CD4-positive, alpha-beta T cell (primary cell): ENCODE measurements around the gene FAM229A. TPM values are rescaled to one million over a fixed set of nuclear protein-coding genes. Genes with fewer than 3 reads are reported as not detected.
A peak's percentile ranks its signal among the peaks of the same experiment; 100 is the strongest.

ENCODE experiments used
- ATAC-seq: fragments of 200-7000 bp; cut with Tn5 transposase; one replicate; pipeline ENCODE4 v1.10.0; 2022; ENCODE audit warnings: mild to moderate bottlenecking; ENCODE audit not compliant: poor library complexity
- CTCF ChIA-PET: fragments of 350-600 bp; sonication (Branson Sonifier 250); formaldehyde crosslinking; loops from one replicate; lab custom pipeline; 2021; ENCODE audit warnings: antibody characterized with exemption, inconsistent platforms; lab: Charles Lee
- POLR2A ChIA-PET: fragments of 350-600 bp; sonication (Branson Sonifier 250); formaldehyde crosslinking; loops from one replicate; lab custom pipeline; 2021; ENCODE audit warnings: antibody characterized with exemption, inconsistent platforms; lab: Charles Lee
- DNase-seq, 14 experiments: peaks; one replicate each; pipeline ENCODE4 v3.0.0-alpha.2; 2013 to 2020; ENCODE audit warnings: mixed read lengths in 2 of 14
- H3K27ac ChIP-seq, 2 donors: one replicate each; pipeline versions ENCODE4 v1.5.1 to v1.7.0; 2013; ENCODE audit warnings: low read length in 2 of 2, low read depth in 1 of 2, mild to moderate bottlenecking in 1 of 2
- H3K27me3 ChIP-seq, 2 experiments: 1 replicate in 1 of 2; 2 replicates in 1 of 2; pipeline versions ENCODE4 v1.6.1 to v1.7.0; 2013; ENCODE audit warnings: low read length in 2 of 2, control low read depth in 1 of 2, mild to moderate bottlenecking in 1 of 2, moderate library complexity in 1 of 2; ENCODE audit not compliant: insufficient read depth in 2 of 2, control insufficient read depth in 1 of 2
- H3K36me3 ChIP-seq: one replicate; pipeline ENCODE4 v1.6.1; 2013; ENCODE audit warnings: low read length, control low read depth; ENCODE audit not compliant: insufficient read depth
- H3K4me1 ChIP-seq: one replicate; pipeline ENCODE4 v1.6.1; 2013; ENCODE audit warnings: low read length, control low read depth; ENCODE audit not compliant: insufficient read depth
- H3K4me3 ChIP-seq: one replicate; pipeline ENCODE4 v1.5.1; 2013; ENCODE audit warnings: mild to moderate bottlenecking, low read length, moderate library complexity
- H3K9me3 ChIP-seq, 2 experiments: 1 replicate in 1 of 2; 2 replicates in 1 of 2; pipeline versions ENCODE4 v1.6.1 to v1.7.0; 2013; ENCODE audit warnings: low read length in 2 of 2, mild to moderate bottlenecking in 2 of 2, control low read depth in 1 of 2, moderate library complexity in 1 of 2; ENCODE audit not compliant: control insufficient read depth in 1 of 2, insufficient read depth in 1 of 2
- H3K27ac Mint-ChIP-seq: one replicate; pipeline ENCODE4 v1.8.0; 2020; ENCODE audit warnings: mixed read lengths
- H3K27me3 Mint-ChIP-seq: one replicate; pipeline ENCODE4 v1.8.0; 2021; ENCODE audit warnings: mixed read lengths
- H3K36me3 Mint-ChIP-seq: one replicate; pipeline ENCODE4 v1.8.0; 2021; ENCODE audit warnings: low read depth, mixed read lengths
- H3K4me1 Mint-ChIP-seq: one replicate; pipeline ENCODE4 v1.8.0; 2021; ENCODE audit warnings: low read depth, mixed read lengths
- H3K4me3 Mint-ChIP-seq: one replicate; pipeline ENCODE4 v1.8.0; 2020; ENCODE audit warnings: mild to moderate bottlenecking, mixed read lengths
- H3K9me3 Mint-ChIP-seq: one replicate; pipeline ENCODE4 v1.8.0; 2020; ENCODE audit warnings: mixed read lengths
- CTCF ChIP-seq: fragments of 200-600 bp; IDR thresholded peaks from one replicate; pipeline ENCODE4 v1.8.0; 2022; ENCODE audit warnings: antibody characterized with exemption, mild to moderate bottlenecking
- intact Hi-C, 2 experiments: fragments of 100-400 bp; cut with DNase I in 1 of 2; cut with micrococcal nuclease in 1 of 2; formaldehyde crosslinking; loops; one replicate each; pipeline versions ENCODE4 v1.15.1 to v1.9.0; 2023 to 2025; cut with DNase I, micrococcal nuclease
- total RNA-seq, 174 experiments: library from RNA in 2 of 174; stranded (reverse) in 2 of 174; gene quantifications; one replicate each; pipeline ENCODE4 v1.2.3 and lab custom pipeline; 2021 to 2026

Gene FAM229A
- total RNA-seq, 2 experiments from 2014 or later: 38.0 to 38.6 TPM

- H3K9me3 Mint-ChIP-seq: no peaks in the 10 kb centered on the region
- peaks cover 49% of the 10 kb centered on the region for H3K4me1 ChIP-seq
These were observed 27.3 kb downstream of the FAM229A start for GRCh38 chr1:32334864-32335534.

GRCh38 chr1:32334274-32334861, 27.9 kb downstream of the FAM229A start:
- peak overlapping the region; percentile 22 to 52 for H3K27ac ChIP-seq
- no peak for TF ChIP-seq CTCF
- ATAC-seq (no peak), DNase-seq (peak in 1 of 14 experiments; percentile 12)
- H3K36me3 ChIP-seq: peaks cover 44% of the 10 kb centered on the region
- H3K4me1 ChIP-seq: peaks cover 49% of the 10 kb centered on the region
- no peaks in the 10 kb centered on the region for H3K9me3 ChIP-seq
- no peaks in the 10 kb centered on the region for H3K9me3 Mint-ChIP-seq
- peak overlapping the region; percentile 59 for H3K4me3 ChIP-seq
- H3K4me1 Mint-ChIP-seq: peaks cover 53% of the 10 kb centered on the region
- ChIA-PET POLR2A (interaction anchor here (0.7 to 3.8 kb wide), 6 partner anchors 12 to 225 kb away, joined by 3 to 72 read pairs (median 5); partner anchors contain the start of genes BSDC1 and HDAC1), CTCF (interaction anchor here (2.0 to 2.7 kb wide), 2 partner anchors 38 to 119 kb away, joined by 5 to 12 read pairs; no protein-coding TSS in a partner anchor)
- no peaks in the 10 kb centered on the region for H3K27me3 ChIP-seq
- intact Hi-C loops: loop anchor here in 1 of 2 experiments (2.0 to 5.0 kb wide), 4 partner anchors 38 to 78 kb away; no protein-coding TSS in a partner anchor
- H3K4me3 Mint-ChIP-seq: peak overlapping the region; percentile 94
- peaks cover 54% of the 10 kb centered on the region for H3K36me3 Mint-ChIP-seq
- no peaks in the 10 kb centered on the region for H3K27me3 Mint-ChIP-seq
- H3K27ac Mint-ChIP-seq: peak overlapping the region; percentile 87

More at GRCh38 chr1:32334864-32335534, 27.3 kb downstream of the FAM229A start:
- H3K27me3 ChIP-seq: no peaks in the 10 kb centered on the region
- peak; percentile 84 for TF ChIP-seq CTCF
- intact Hi-C loops: loop anchor here (1.0 to 5.0 kb wide), 7 partner anchors 38 to 93 kb away; partner anchors contain the start of gene HDAC1 (in 1 of the 2)
- H3K4me3 Mint-ChIP-seq: peak overlapping the region; percentile 94
- no peaks in the 10 kb centered on the region for H3K9me3 ChIP-seq
- ChIA-PET CTCF (interaction anchor here (0.9 to 3.0 kb wide), 13 partner anchors 13 to 185 kb away, joined by 3 to 20 read pairs (median 5); partner anchors contain the start of genes BSDC1 and HDAC1), POLR2A (interaction anchor here (1.0 to 3.8 kb wide), 26 partner anchors 11 to 322 kb away, joined by 3 to 74 read pairs (median 16); partner anchors contain the start of genes BSDC1, CCDC28B, HDAC1 and KHDRBS1)
- H3K36me3 ChIP-seq: peaks cover 38% of the 10 kb centered on the region
- no peaks in the 10 kb centered on the region for H3K27me3 Mint-ChIP-seq
- peak; percentile 55 to 91 (median 66) for DNase-seq
- ATAC-seq: peak; percentile 76
- peak overlapping the region in 1 of 2 donors; percentile 52 for H3K27ac ChIP-seq
- peak overlapping the region; percentile 59 for H3K4me3 ChIP-seq
- H3K27ac Mint-ChIP-seq: peak overlapping the region; percentile 87
- H3K4me1 Mint-ChIP-seq: peaks cover 53% of the 10 kb centered on the region
- peaks cover 47% of the 10 kb centered on the region for H3K36me3 Mint-ChIP-seq

- no peak for TF ChIP-seq CTCF
- Mint-ChIP-seq H3K36me3 (peaks cover 63% of the 10 kb centered on the region), H3K4me3 (peak overlapping the region; percentile 94), H3K27me3 (no peaks in the 10 kb centered on the region), H3K4me1 (peaks cover 47% of the 10 kb centered on the region), H3K9me3 (no peaks in the 10 kb centered on the region), H3K27ac (peak overlapping the region; percentile 70)
- H3K4me1 ChIP-seq: peaks cover 42% of the 10 kb centered on the region
- ChIA-PET POLR2A (interaction anchor here (1.4 to 2.4 kb wide), 5 partner anchors 11 to 93 kb away, joined by 4 to 17 read pairs (median 5); partner anchors contain the start of gene BSDC1), CTCF (interaction anchor here (1.6 to 2.0 kb wide), 3 partner anchors 39 to 93 kb away, joined by 5 to 6 read pairs (median 5); no protein-coding TSS in a partner anchor)
- peaks cover 53% of the 10 kb centered on the region for H3K36me3 ChIP-seq
- H3K27ac ChIP-seq: peak overlapping the region in 1 of 2 donors; percentile 1
- no peak for ATAC-seq
- intact Hi-C loops: loop anchor here in 1 of 2 experiments (5.0 kb wide), 1 partner anchor 71 kb away; no protein-coding TSS in a partner anchor
- H3K27me3 ChIP-seq: no peaks in the 10 kb centered on the region
- no peaks in the 10 kb centered on the region for H3K9me3 ChIP-seq
- no peak overlapping the region for H3K4me3 ChIP-seq
- DNase-seq: no peak
These were observed 28.9 kb downstream of the FAM229A start for GRCh38 chr1:32333251-32333963.
